GM18870 (cell line): Measurements from ENCODE around the gene NOP53.
"Not testable (repeated sequence)": the region's sequence is repeated elsewhere in the genome, so short reads cannot be mapped to it uniquely, and the experiment has no call there.

Source experiments
- ATAC-seq: cut with Tn5 transposase; IDR thresholded peaks from one replicate; pipeline ENCODE4 v1.9.1; 2021; ENCODE audit warnings: moderate library complexity; ENCODE audit not compliant: unreplicated experiment

NOP53 gene

GRCh38 chr19:47752440-47753211, 7.3 kb downstream of the NOP53 start:
- ATAC-seq = no peak

GRCh38 chr19:47754206-47755064, 9.1 kb downstream of the NOP53 start:
- no peak for ATAC-seq

GRCh38 chr19:47755065-47755761, 9.9 kb downstream of the NOP53 start:
- ATAC-seq = no peak

GRCh38 chr19:47755762-47756626, 10.6 kb downstream of the NOP53 start:
- ATAC-seq = no peak

- ATAC-seq = no peak
These were observed 11.2 kb downstream of the NOP53 start for GRCh38 chr19:47756627-47756929.

- ATAC-seq = no peak
These were observed 11.7 kb downstream of the NOP53 start for GRCh38 chr19:47756953-47757608.

- no peak for ATAC-seq
These were observed 12.5 kb downstream of the NOP53 start for GRCh38 chr19:47757617-47758442.

- ATAC-seq = no peak
These were observed 13.1 kb downstream of the NOP53 start for GRCh38 chr19:47758443-47758804.

- ATAC-seq = no peak
These were observed 15.3 kb downstream of the NOP53 start for GRCh38 chr19:47760632-47760999.

- no peak for ATAC-seq
These were observed 16.2 kb downstream of the NOP53 start for GRCh38 chr19:47761566-47761965.

- no peak for ATAC-seq
These were observed 16.8 kb downstream of the NOP53 start for GRCh38 chr19:47762151-47762550.

GRCh38 chr19:47762615-47763308, 17.4 kb downstream of the NOP53 start:
- ATAC-seq = no peak

- ATAC-seq = not testable (repeated sequence)
These were observed 19.4 kb downstream of the NOP53 start for GRCh38 chr19:47764705-47765104.

- no peak for ATAC-seq
These were observed 20.4 kb downstream of the NOP53 start for GRCh38 chr19:47765523-47766358.

GRCh38 chr19:47766359-47766620, 20.9 kb downstream of the NOP53 start:
- no peak for ATAC-seq

- ATAC-seq = no peak
These were observed 21.3 kb downstream of the NOP53 start for GRCh38 chr19:47766670-47767069.

- no peak for ATAC-seq
These were observed 22.0 kb downstream of the NOP53 start for GRCh38 chr19:47767349-47767748.

- no peak for ATAC-seq
These were observed 23.3 kb downstream of the NOP53 start for GRCh38 chr19:47768604-47769003.
